ENCODE measurements around the gene STAM2.
"Not testable (repeated sequence)": the region's sequence is repeated elsewhere in the genome, so short reads cannot be mapped to it uniquely, and the experiment has no call there.

The STAM2 gene

GRCh38 chr2:152166633-152167032 is 8.9 kb downstream of the STAM2 start:
- TF ChIP-seq POLR2AphosphoS5 (IDR thresholded peaks at IDR 0.05; ENCODE audit: borderline replicate concordance, low read depth, low read length) (no peak), EZH2 (IDR thresholded peaks at IDR 0.05) (no peak), FOXP2 (optimal IDR thresholded peaks at IDR 0.05; ENCODE audit: control extremely low read depth, extremely low read length, insufficient read depth) (no peak)
- no peak for DNase-seq (ENCODE audit: low read depth, low spot score)
- Histone ChIP-seq H3K36me3 (ENCODE audit: insufficient read depth, low read length) (no peaks in the 10 kb centered on the region), H3K9me3 (ENCODE audit: low read depth, low read length) (no peaks in the 10 kb centered on the region), H3K27ac (no peak overlapping the region), H3K9ac (ENCODE audit: insufficient read length) (no peak overlapping the region), H3K4me3 (no peak overlapping the region)

- TF ChIP-seq POLR2AphosphoS5 (IDR thresholded peaks at IDR 0.05; ENCODE audit: borderline replicate concordance, low read depth, low read length) (no peak), FOXP2 (optimal IDR thresholded peaks at IDR 0.05; ENCODE audit: control extremely low read depth, extremely low read length, insufficient read depth) (no peak), EZH2 (IDR thresholded peaks at IDR 0.05) (no peak)
- H3K27ac ChIP-seq = no peak overlapping the region
- no peaks in the 10 kb centered on the region for H3K9me3 ChIP-seq (ENCODE audit: low read depth, low read length)
- H3K9ac ChIP-seq (ENCODE audit: insufficient read length) = no peak overlapping the region
- DNase-seq (ENCODE audit: low read depth, low spot score) = no peak
- H3K4me3 ChIP-seq = no peak overlapping the region
- H3K36me3 ChIP-seq (ENCODE audit: insufficient read depth, low read length) = no peaks in the 10 kb centered on the region
Measured at GRCh38 chr2:152165780-152166179, 9.8 kb downstream of the STAM2 start.

- Histone ChIP-seq H3K4me3 (no peak overlapping the region), H3K9ac (ENCODE audit: insufficient read length) (no peak overlapping the region), H3K9me3 (ENCODE audit: low read depth, low read length) (no peaks in the 10 kb centered on the region), H3K36me3 (ENCODE audit: insufficient read depth, low read length) (no peaks in the 10 kb centered on the region), H3K27ac (no peak overlapping the region)
- TF ChIP-seq FOXP2 (optimal IDR thresholded peaks at IDR 0.05; ENCODE audit: control extremely low read depth, extremely low read length, insufficient read depth) (no peak), POLR2AphosphoS5 (IDR thresholded peaks at IDR 0.05; ENCODE audit: borderline replicate concordance, low read depth, low read length) (no peak), EZH2 (IDR thresholded peaks at IDR 0.05) (no peak)
- no peak for DNase-seq (ENCODE audit: low read depth, low spot score)
Measured at GRCh38 chr2:152165306-152165705, 10.3 kb downstream of the STAM2 start.

DNA sequence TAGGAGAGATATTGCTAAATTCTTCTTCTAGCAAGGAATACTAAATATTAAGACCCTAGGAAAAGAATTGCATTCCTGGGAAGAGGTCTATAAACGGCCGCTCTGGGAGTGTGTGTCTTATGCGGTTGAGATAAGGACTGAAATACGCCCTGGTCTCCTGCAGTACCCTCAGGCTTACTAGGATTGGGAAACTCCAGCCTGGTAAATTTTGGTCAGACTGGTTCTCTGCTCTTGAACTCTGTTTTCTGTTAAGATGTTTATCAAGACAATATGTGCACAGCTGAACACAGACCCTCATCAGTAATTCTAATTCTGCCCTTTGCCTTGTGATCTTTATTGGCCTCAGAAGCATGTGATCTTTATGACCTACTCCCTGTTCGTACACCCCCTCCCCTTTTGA is 11.9 kb downstream of the STAM2 start:
- not testable (repeated sequence) for H3K9me3 ChIP-seq (ENCODE audit: low read depth, low read length); H3K9ac ChIP-seq (ENCODE audit: insufficient read length); H3K36me3 ChIP-seq (ENCODE audit: insufficient read depth, low read length); DNase-seq (ENCODE audit: low read depth, low spot score); H3K27ac ChIP-seq
- H3K4me3 ChIP-seq = peak overlapping the region; percentile 21

GRCh38 chr2:152162141-152162540 is 13.4 kb downstream of the STAM2 start:
- H3K36me3 ChIP-seq (ENCODE audit: insufficient read depth, low read length) = no peaks in the 10 kb centered on the region; the same call in 1 of the 2 replicates
- H3K9ac ChIP-seq (ENCODE audit: insufficient read length) = no peak overlapping the region

DNA sequence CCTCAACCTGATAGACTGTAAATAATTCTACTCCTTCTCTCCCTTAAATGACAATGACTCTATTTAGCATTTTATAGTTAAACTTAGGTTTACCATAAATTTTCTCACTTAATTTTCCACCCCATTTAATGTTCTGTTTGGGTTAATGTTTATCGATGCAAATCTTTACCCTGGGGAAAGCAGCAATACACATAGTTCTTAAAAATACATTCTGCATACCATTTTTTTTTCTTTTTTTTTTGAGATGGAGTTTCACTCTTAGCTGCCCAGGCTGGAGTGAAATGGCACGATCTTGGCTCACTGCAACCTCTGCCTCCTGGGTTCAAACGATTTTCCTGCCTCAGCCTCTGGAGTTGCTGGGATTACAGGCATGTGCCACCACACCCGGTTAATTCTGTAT is 14.0 kb downstream of the STAM2 start:
- H3K4me3 ChIP-seq = no peak overlapping the region
- no peak overlapping the region for H3K9ac ChIP-seq (ENCODE audit: insufficient read length)
- no peaks in the 10 kb centered on the region for H3K9me3 ChIP-seq (ENCODE audit: low read depth, low read length)
- H3K27ac ChIP-seq = no peak overlapping the region
- no peak for DNase-seq (ENCODE audit: low read depth, low spot score)
- TF ChIP-seq FOXP2 (optimal IDR thresholded peaks at IDR 0.05; ENCODE audit: control extremely low read depth, extremely low read length, insufficient read depth) = no peak
- TF ChIP-seq EZH2 (IDR thresholded peaks at IDR 0.05) = no peak
- no peak for TF ChIP-seq POLR2AphosphoS5 (IDR thresholded peaks at IDR 0.05; ENCODE audit: borderline replicate concordance, low read depth, low read length)
- H3K36me3 ChIP-seq (ENCODE audit: insufficient read depth, low read length) = no peaks in the 10 kb centered on the region; the same call in 1 of the 2 replicates

More at GRCh38 chr2:152162141-152162540, 13.4 kb downstream of the STAM2 start:
- H3K4me3 ChIP-seq = no peak overlapping the region
- TF ChIP-seq FOXP2 (optimal IDR thresholded peaks at IDR 0.05; ENCODE audit: control extremely low read depth, extremely low read length, insufficient read depth) (no peak), EZH2 (IDR thresholded peaks at IDR 0.05) (no peak), POLR2AphosphoS5 (IDR thresholded peaks at IDR 0.05; ENCODE audit: borderline replicate concordance, low read depth, low read length) (no peak)
- DNase-seq (ENCODE audit: low read depth, low spot score) = no peak
- no peak overlapping the region for H3K27ac ChIP-seq
- H3K9me3 ChIP-seq (ENCODE audit: low read depth, low read length) = no peaks in the 10 kb centered on the region

- H3K27ac ChIP-seq; DNase-seq (ENCODE audit: low read depth, low spot score); H3K9me3 ChIP-seq (ENCODE audit: low read depth, low read length); H3K4me3 ChIP-seq; H3K9ac ChIP-seq (ENCODE audit: insufficient read length); H3K36me3 ChIP-seq (ENCODE audit: insufficient read depth, low read length): not testable (repeated sequence)
Measured at GRCh38 chr2:152160378-152160777, 15.2 kb downstream of the STAM2 start.

DNA sequence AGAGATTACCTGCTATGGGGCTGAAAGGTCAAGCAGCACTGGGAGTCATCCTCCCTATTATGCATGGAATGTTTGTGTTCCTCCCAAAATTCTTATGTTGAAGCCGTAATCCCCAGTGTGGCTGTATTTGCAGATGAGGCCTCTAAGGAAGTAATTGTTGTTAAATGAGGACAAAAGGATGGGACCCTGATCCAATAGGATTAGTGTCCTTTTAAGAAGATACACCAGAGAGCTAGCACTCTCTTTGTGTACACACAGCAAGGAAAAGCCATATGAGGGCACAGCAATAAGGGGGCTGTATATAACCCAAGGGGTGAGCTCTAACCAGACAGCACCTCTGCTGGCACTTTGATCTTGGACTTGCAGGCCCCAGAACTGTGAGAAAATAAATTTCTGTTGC is 18.3 kb downstream of the STAM2 start:
- no peaks in the 10 kb centered on the region for H3K9me3 ChIP-seq (ENCODE audit: low read depth, low read length)
- no peak overlapping the region for H3K27ac ChIP-seq
- H3K9ac ChIP-seq (ENCODE audit: insufficient read length) = no peak overlapping the region
- TF ChIP-seq EZH2 (IDR thresholded peaks at IDR 0.05) (no peak), FOXP2 (optimal IDR thresholded peaks at IDR 0.05; ENCODE audit: control extremely low read depth, extremely low read length, insufficient read depth) (no peak), POLR2AphosphoS5 (IDR thresholded peaks at IDR 0.05; ENCODE audit: borderline replicate concordance, low read depth, low read length) (no peak)
- no peaks in the 10 kb centered on the region; the same call in 1 of the 2 replicates for H3K36me3 ChIP-seq (ENCODE audit: insufficient read depth, low read length)
- no peak overlapping the region for H3K4me3 ChIP-seq
- no peak for DNase-seq (ENCODE audit: low read depth, low spot score)

GRCh38 chr2:152155209-152155608 is 20.4 kb downstream of the STAM2 start:
- Histone ChIP-seq H3K9me3 (ENCODE audit: low read depth, low read length) (no peaks in the 10 kb centered on the region), H3K27ac (no peak overlapping the region; the same call in 1 of the 2 replicates), H3K36me3 (ENCODE audit: insufficient read depth, low read length) (peaks cover 4% of the 10 kb centered on the region; the same call in 1 of the 2 replicates), H3K4me3 (no peak overlapping the region), H3K9ac (ENCODE audit: insufficient read length) (no peak overlapping the region)
- no peak for DNase-seq (ENCODE audit: low read depth, low spot score)
- no peak for TF ChIP-seq POLR2AphosphoS5 (IDR thresholded peaks at IDR 0.05; ENCODE audit: borderline replicate concordance, low read depth, low read length)
- no peak for TF ChIP-seq EZH2 (IDR thresholded peaks at IDR 0.05)
- no peak for TF ChIP-seq FOXP2 (optimal IDR thresholded peaks at IDR 0.05; ENCODE audit: control extremely low read depth, extremely low read length, insufficient read depth)

Data from SK-N-MC (cell line).